Progenitor cell of endocrine pancreas (in vitro differentiated cells): ENCODE data around the gene PLCH1. TPM values are rescaled to one million over a fixed set of nuclear protein-coding genes. Genes with fewer than 3 reads are reported as not detected.

Source experiments
- DNase-seq: peaks from one replicate; pipeline ENCODE4 v3.0.0; 2021; ENCODE audit warnings: low spot score; ENCODE audit not compliant: unreplicated experiment
- H3K27ac Mint-ChIP-seq: 2 replicates; pipeline ENCODE4 v1.8.0; 2021; ENCODE audit warnings: mild to moderate bottlenecking, moderate library complexity, mixed read lengths
- H3K27me3 Mint-ChIP-seq: 2 replicates; pipeline ENCODE4 v1.8.0; 2021; ENCODE audit warnings: mixed read lengths
- H3K36me3 Mint-ChIP-seq: 2 replicates; pipeline ENCODE4 v1.8.0; 2022; ENCODE audit warnings: mixed read lengths; ENCODE audit not compliant: insufficient read depth
- H3K4me1 Mint-ChIP-seq: 2 replicates; pipeline ENCODE4 v1.8.0; 2021; ENCODE audit warnings: low read depth, mixed read lengths
- H3K4me3 Mint-ChIP-seq: 2 replicates; pipeline ENCODE4 v1.8.0; 2021; ENCODE audit warnings: low read depth, mild to moderate bottlenecking, moderate library complexity, mixed read lengths
- H3K9me3 Mint-ChIP-seq: 2 replicates; pipeline ENCODE4 v1.8.0; 2021; ENCODE audit warnings: low read depth, mixed read lengths
- total RNA-seq: library from RNA; stranded (reverse); gene quantifications from 2 replicates; pipeline ENCODE4 v1.2.1, GENCODE V29; 2021
- TF ChIP-seq, protein P1 (sequence below): fragments of 200-600 bp; sonication (generic); IDR thresholded peaks from one replicate; pipeline ENCODE4 v1.5.0; 2021; ENCODE audit warnings: antibody characterized with exemption, mild to moderate bottlenecking; ENCODE audit not compliant: unreplicated experiment

Gene PLCH1
- total RNA-seq, 1 donor from 2014 or later = 14.2 TPM

DNA sequence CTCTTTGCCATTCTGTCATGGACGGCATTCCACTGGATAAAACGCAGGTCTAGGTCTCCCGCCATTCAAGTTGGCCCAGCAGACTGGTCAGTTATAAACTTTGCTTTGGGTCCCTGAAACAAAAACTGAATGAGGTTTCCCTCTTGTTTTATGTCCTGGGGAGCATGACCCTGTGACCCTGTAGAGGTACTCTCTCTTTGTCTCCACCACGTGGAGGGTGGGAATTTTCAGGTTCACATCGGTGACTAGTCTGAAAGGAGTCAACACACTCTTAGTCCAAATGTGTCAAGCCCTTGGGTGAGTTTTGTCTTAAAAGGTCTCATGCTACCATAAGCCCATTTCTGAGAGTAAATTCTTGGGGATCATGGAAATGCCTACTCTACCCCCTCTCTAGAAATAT is 139.9 kb downstream of the PLCH1 start:
- Mint-ChIP-seq H3K9me3 (peaks cover 11% of the 10 kb centered on the region), H3K4me1 (peaks cover 44% of the 10 kb centered on the region), H3K36me3 (peaks cover 4% of the 10 kb centered on the region), H3K27ac (peak overlapping the region; percentile 85), H3K4me3 (no peak overlapping the region), H3K27me3 (no peaks in the 10 kb centered on the region)
- TF ChIP-seq, protein P1, sequence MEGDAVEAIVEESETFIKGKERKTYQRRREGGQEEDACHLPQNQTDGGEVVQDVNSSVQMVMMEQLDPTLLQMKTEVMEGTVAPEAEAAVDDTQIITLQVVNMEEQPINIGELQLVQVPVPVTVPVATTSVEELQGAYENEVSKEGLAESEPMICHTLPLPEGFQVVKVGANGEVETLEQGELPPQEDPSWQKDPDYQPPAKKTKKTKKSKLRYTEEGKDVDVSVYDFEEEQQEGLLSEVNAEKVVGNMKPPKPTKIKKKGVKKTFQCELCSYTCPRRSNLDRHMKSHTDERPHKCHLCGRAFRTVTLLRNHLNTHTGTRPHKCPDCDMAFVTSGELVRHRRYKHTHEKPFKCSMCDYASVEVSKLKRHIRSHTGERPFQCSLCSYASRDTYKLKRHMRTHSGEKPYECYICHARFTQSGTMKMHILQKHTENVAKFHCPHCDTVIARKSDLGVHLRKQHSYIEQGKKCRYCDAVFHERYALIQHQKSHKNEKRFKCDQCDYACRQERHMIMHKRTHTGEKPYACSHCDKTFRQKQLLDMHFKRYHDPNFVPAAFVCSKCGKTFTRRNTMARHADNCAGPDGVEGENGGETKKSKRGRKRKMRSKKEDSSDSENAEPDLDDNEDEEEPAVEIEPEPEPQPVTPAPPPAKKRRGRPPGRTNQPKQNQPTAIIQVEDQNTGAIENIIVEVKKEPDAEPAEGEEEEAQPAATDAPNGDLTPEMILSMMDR = no peak
- no peak for DNase-seq

- Mint-ChIP-seq H3K9me3 (peaks cover 4% of the 10 kb centered on the region), H3K4me1 (peaks cover 47% of the 10 kb centered on the region), H3K4me3 (no peak overlapping the region), H3K36me3 (peaks cover 2% of the 10 kb centered on the region), H3K27me3 (no peaks in the 10 kb centered on the region), H3K27ac (peak overlapping the region; percentile 85)
- TF ChIP-seq, protein P1 = no peak
- DNase-seq = no peak
Measured at GRCh38 chr3:155604126-155604525, 140.7 kb downstream of the PLCH1 start.

- H3K9me3 Mint-ChIP-seq = no peaks in the 10 kb centered on the region
- H3K4me3 Mint-ChIP-seq = no peak overlapping the region
- no peaks in the 10 kb centered on the region for H3K27me3 Mint-ChIP-seq
- H3K4me1 Mint-ChIP-seq = peaks cover 45% of the 10 kb centered on the region
- TF ChIP-seq, protein P1 = no peak
- no peak overlapping the region for H3K27ac Mint-ChIP-seq
- H3K36me3 Mint-ChIP-seq = no peaks in the 10 kb centered on the region
- no peak for DNase-seq
Measured at GRCh38 chr3:155603302-155603701, 141.6 kb downstream of the PLCH1 start.

DNA sequence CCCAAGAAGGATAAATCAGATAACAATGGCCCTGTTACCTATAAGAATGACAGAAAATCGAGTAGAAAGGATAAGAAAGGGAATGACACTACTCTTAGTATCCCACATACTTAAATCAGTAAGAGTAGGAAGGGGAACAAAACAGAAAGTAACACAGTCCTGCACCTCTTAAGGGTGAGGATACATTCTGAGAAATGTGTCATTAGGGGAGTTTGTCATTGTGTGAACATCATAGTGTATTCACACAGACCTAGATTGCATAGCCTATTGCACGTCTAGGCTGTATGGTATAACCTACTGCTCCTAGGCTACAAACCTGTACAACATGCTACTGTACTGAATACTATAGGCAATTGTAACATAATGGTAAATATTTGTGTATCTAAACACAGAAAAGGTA is 142.6 kb downstream of the PLCH1 start:
- Mint-ChIP-seq H3K4me1 (peaks cover 42% of the 10 kb centered on the region), H3K27ac (peak overlapping the region; percentile 10), H3K4me3 (no peak overlapping the region), H3K36me3 (no peaks in the 10 kb centered on the region), H3K9me3 (no peaks in the 10 kb centered on the region), H3K27me3 (no peaks in the 10 kb centered on the region)
- no peak for DNase-seq
- TF ChIP-seq, protein P1 = no peak

GRCh38 chr3:155598671-155599070 is 146.2 kb downstream of the PLCH1 start:
- no peak for DNase-seq
- no peak overlapping the region for H3K27ac Mint-ChIP-seq
- H3K4me3 Mint-ChIP-seq = no peak overlapping the region
- no peaks in the 10 kb centered on the region for H3K36me3 Mint-ChIP-seq
- no peaks in the 10 kb centered on the region for H3K27me3 Mint-ChIP-seq
- H3K9me3 Mint-ChIP-seq = no peaks in the 10 kb centered on the region
- peaks cover 31% of the 10 kb centered on the region for H3K4me1 Mint-ChIP-seq
- TF ChIP-seq, protein P1 = no peak
